WTC11 (cell line): ENCODE data around the gene ARHGEF25. TPM values are rescaled to one million over a fixed set of nuclear protein-coding genes. Genes with fewer than 3 reads are reported as not detected.

Source experiments
- ATAC-seq: fragments of 200-7000 bp; cut with Tn5 transposase; 2 replicates; pipeline ENCODE4 v1.10.0; 2021; ENCODE audit warnings: mild to moderate bottlenecking, moderate library complexity
- CTCF ChIA-PET: fragments of 300-600 bp; sonication (Branson Sonifier 250); formaldehyde crosslinking; loops from one replicate; lab custom pipeline; 2021; ENCODE audit warnings: antibody characterized with exemption; lab: Charles Lee
- POLR2A ChIA-PET: fragments of 350-600 bp; sonication (Branson Sonifier 250); formaldehyde crosslinking; loops from one replicate; lab custom pipeline; 2021; ENCODE audit warnings: antibody characterized with exemption; lab: Charles Lee
- DNase-seq: peaks from one replicate; pipeline ENCODE4 v3.0.0; 2021; ENCODE audit warnings: low spot score
- H3K27ac Mint-ChIP-seq: 2 replicates; pipeline ENCODE4 v1.8.0; 2021; ENCODE audit warnings: mixed read lengths
- H3K27me3 Mint-ChIP-seq: 2 replicates; pipeline ENCODE4 v1.8.0; 2021; ENCODE audit warnings: low read depth, mild to moderate bottlenecking, moderate library complexity, mixed read lengths
- H3K36me3 Mint-ChIP-seq: 2 replicates; pipeline ENCODE4 v1.8.0; 2021; ENCODE audit warnings: mixed read lengths
- H3K4me1 Mint-ChIP-seq: 2 replicates; pipeline ENCODE4 v1.8.0; 2022; ENCODE audit warnings: mixed read lengths
- H3K4me3 Mint-ChIP-seq: 2 replicates; pipeline ENCODE4 v1.8.0; 2021; ENCODE audit warnings: mild to moderate bottlenecking, moderate library complexity, mixed read lengths
- H3K9me3 Mint-ChIP-seq: 2 replicates; pipeline ENCODE4 v1.8.0; 2021; ENCODE audit warnings: mixed read lengths
- CTCF ChIP-seq: fragments of 200-600 bp; IDR thresholded peaks from 2 replicates; pipeline ENCODE4 v1.8.0; 2022; ENCODE audit warnings: antibody characterized with exemption
- E2F1 ChIP-seq: sonication (generic); formaldehyde crosslinking; IDR thresholded peaks from 2 replicates; pipeline ENCODE4 v1.8.0; 2022; ENCODE audit warnings: mild to moderate bottlenecking, missing genetic modification reagents
- ERG ChIP-seq: fragments of 250-450 bp; sonication (Bioruptor Pico); IDR thresholded peaks from 2 replicates; pipeline ENCODE4 v1.8.0; 2021; ENCODE audit warnings: mild to moderate bottlenecking
- ETV6 ChIP-seq: sonication (generic); formaldehyde crosslinking; IDR thresholded peaks from 2 replicates; pipeline ENCODE4 v1.8.1; 2022; ENCODE audit warnings: mild to moderate bottlenecking, missing genetic modification reagents
- GTF2I ChIP-seq: fragments of 250-450 bp; sonication (Bioruptor Pico); conservative IDR thresholded peaks from 2 replicates; pipeline ENCODE4 v1.4.0; 2021; ENCODE audit warnings: mild to moderate bottlenecking
- HMGA2 ChIP-seq: fragments of 250-450 bp; sonication (Bioruptor Pico); IDR thresholded peaks from 2 replicates; pipeline ENCODE4 v1.4.0; 2021; ENCODE audit warnings: mild to moderate bottlenecking, moderate library complexity
- KAT7 ChIP-seq: sonication (generic); formaldehyde crosslinking; IDR thresholded peaks from 2 replicates; pipeline ENCODE4 v1.8.1; 2023; ENCODE audit warnings: missing genetic modification reagents, mild to moderate bottlenecking, borderline replicate concordance
- OVOL2 ChIP-seq: fragments of 250-450 bp; sonication (Bioruptor Pico); IDR thresholded peaks from 2 replicates; pipeline ENCODE4 v1.9.0; 2021; ENCODE audit warnings: mild to moderate bottlenecking, borderline replicate concordance
- RELA ChIP-seq: sonication (generic); formaldehyde crosslinking; IDR thresholded peaks from 2 replicates; pipeline ENCODE4 v1.8.1; 2022; ENCODE audit warnings: missing genetic modification reagents, mild to moderate bottlenecking, borderline replicate concordance
- RORB ChIP-seq: fragments of 250-450 bp; sonication (Bioruptor Pico); IDR thresholded peaks from 2 replicates; pipeline ENCODE4 v1.9.0; 2021; ENCODE audit warnings: mild to moderate bottlenecking
- SP1 ChIP-seq: sonication (generic); formaldehyde crosslinking; conservative IDR thresholded peaks from 2 replicates; pipeline ENCODE4 v1.8.1; 2022; ENCODE audit warnings: missing genetic modification reagents
- TP53 ChIP-seq: sonication (generic); formaldehyde crosslinking; IDR thresholded peaks from 2 replicates; pipeline ENCODE4 v1.8.1; 2023; ENCODE audit warnings: mild to moderate bottlenecking, missing genetic modification reagents
- ZNF121 ChIP-seq: sonication (generic); formaldehyde crosslinking; IDR thresholded peaks from 2 replicates; pipeline ENCODE4 v1.8.0; 2023; ENCODE audit warnings: missing genetic modification reagents
- ZNF263 ChIP-seq: sonication (generic); formaldehyde crosslinking; IDR thresholded peaks from 2 replicates; pipeline ENCODE4 v1.8.1; 2022; ENCODE audit warnings: low read depth, mild to moderate bottlenecking, moderate library complexity, missing genetic modification reagents
- ZNF317 ChIP-seq: sonication (generic); formaldehyde crosslinking; IDR thresholded peaks from 2 replicates; pipeline ENCODE4 v1.8.1; 2023; ENCODE audit warnings: low read depth, mild to moderate bottlenecking, moderate library complexity, missing genetic modification reagents, borderline replicate concordance
- total RNA-seq: library from RNA; stranded (reverse); gene quantifications from 3 replicates; pipeline ENCODE4 v1.2.3, GENCODE V29; 2021
- TF ChIP-seq, protein P1 (sequence below): sonication (generic); formaldehyde crosslinking; IDR thresholded peaks from 2 replicates; pipeline ENCODE4 v1.8.0; 2023; ENCODE audit warnings: mild to moderate bottlenecking, missing genetic modification reagents
- TF ChIP-seq, protein P2 (sequence below): fragments of 250-450 bp; sonication (Bioruptor Pico); conservative IDR thresholded peaks from 2 replicates; pipeline ENCODE4 v1.9.0; 2021; ENCODE audit warnings: mild to moderate bottlenecking
- TF ChIP-seq, protein P3 (sequence below): sonication (generic); formaldehyde crosslinking; IDR thresholded peaks from 2 replicates; pipeline ENCODE4 v1.8.1; 2022; ENCODE audit warnings: low read depth, mild to moderate bottlenecking, moderate library complexity, missing genetic modification reagents, borderline replicate concordance
- TF ChIP-seq, protein P4 (sequence below): sonication (generic); formaldehyde crosslinking; conservative IDR thresholded peaks from 2 replicates; pipeline ENCODE4 v1.8.1; 2022; ENCODE audit warnings: mild to moderate bottlenecking, missing genetic modification reagents

Gene ARHGEF25
- total RNA-seq, 1 experiment from 2014 or later, result 11.9 TPM

DNA sequence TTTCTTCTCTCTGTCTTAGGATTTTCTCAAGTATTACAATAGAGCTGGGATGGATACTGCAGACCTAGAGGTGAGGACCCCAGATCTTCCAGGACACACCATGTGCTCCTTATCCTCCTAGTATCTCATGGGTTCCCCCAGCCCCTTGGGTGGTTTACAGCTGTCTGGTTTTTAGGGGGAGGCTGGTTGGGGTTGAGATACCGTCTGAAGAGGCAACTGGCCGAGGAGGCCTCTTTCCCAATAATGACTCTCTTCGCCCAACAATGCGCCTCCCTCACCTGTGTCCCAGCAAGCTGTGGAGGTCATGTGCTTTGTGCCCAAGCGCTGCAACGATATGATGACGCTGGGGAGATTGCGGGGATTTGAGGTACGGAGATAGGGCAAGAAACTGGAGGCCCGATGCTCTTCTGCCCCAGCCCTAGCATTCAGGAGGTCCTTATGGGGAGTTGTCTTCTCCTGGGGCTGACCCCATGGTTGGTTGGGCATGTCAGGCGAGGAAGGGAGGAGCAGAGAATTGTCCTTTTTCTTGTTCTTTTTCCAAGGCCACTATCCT lies 3.8 kb downstream of the ARHGEF25 start:
- ATAC-seq, result no peak
- no peak overlapping the region for H3K27ac Mint-ChIP-seq
- H3K9me3 Mint-ChIP-seq, result no peaks in the 10 kb centered on the region
- ChIA-PET CTCF (interaction anchor here (0.6 to 5.1 kb wide), 6 partner anchors 12 to 160 kb away, joined by 3 to 38 read pairs (median 8); partner anchors contain the start of genes B4GALNT1 and INHBE), POLR2A (interaction anchor here (0.6 kb wide), 1 partner anchor 11 kb away, joined by 3 read pairs; no protein-coding TSS in a partner anchor)
- peaks cover 27% of the 10 kb centered on the region for H3K4me1 Mint-ChIP-seq
- peaks cover 90% of the 10 kb centered on the region for H3K27me3 Mint-ChIP-seq
- peaks cover 5% of the 10 kb centered on the region for H3K36me3 Mint-ChIP-seq
- no peak overlapping the region for H3K4me3 Mint-ChIP-seq
- TF ChIP-seq RELA (no peak), HMGA2 (CRISPR knock-in tag) (no peak), KAT7 (no peak), SP1 (CRISPR knock-in tag) (no peak), CTCF (no peak), E2F1 (CRISPR knock-in tag) (no peak), ERG (CRISPR knock-in tag) (no peak), TP53 (CRISPR knock-in tag) (no peak), GTF2I (no peak), RORB (CRISPR knock-in tag) (no peak), ZNF317 (CRISPR knock-in tag) (no peak), ETV6 (CRISPR knock-in tag) (no peak), OVOL2 (CRISPR knock-in tag) (no peak), ZNF263 (CRISPR knock-in tag) (no peak), ZNF121 (CRISPR knock-in tag) (no peak)
- TF ChIP-seq, protein P1, sequence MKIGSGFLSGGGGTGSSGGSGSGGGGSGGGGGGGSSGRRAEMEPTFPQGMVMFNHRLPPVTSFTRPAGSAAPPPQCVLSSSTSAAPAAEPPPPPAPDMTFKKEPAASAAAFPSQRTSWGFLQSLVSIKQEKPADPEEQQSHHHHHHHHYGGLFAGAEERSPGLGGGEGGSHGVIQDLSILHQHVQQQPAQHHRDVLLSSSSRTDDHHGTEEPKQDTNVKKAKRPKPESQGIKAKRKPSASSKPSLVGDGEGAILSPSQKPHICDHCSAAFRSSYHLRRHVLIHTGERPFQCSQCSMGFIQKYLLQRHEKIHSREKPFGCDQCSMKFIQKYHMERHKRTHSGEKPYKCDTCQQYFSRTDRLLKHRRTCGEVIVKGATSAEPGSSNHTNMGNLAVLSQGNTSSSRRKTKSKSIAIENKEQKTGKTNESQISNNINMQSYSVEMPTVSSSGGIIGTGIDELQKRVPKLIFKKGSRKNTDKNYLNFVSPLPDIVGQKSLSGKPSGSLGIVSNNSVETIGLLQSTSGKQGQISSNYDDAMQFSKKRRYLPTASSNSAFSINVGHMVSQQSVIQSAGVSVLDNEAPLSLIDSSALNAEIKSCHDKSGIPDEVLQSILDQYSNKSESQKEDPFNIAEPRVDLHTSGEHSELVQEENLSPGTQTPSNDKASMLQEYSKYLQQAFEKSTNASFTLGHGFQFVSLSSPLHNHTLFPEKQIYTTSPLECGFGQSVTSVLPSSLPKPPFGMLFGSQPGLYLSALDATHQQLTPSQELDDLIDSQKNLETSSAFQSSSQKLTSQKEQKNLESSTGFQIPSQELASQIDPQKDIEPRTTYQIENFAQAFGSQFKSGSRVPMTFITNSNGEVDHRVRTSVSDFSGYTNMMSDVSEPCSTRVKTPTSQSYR (CRISPR knock-in tag), result no peak
- TF ChIP-seq, protein P2, sequence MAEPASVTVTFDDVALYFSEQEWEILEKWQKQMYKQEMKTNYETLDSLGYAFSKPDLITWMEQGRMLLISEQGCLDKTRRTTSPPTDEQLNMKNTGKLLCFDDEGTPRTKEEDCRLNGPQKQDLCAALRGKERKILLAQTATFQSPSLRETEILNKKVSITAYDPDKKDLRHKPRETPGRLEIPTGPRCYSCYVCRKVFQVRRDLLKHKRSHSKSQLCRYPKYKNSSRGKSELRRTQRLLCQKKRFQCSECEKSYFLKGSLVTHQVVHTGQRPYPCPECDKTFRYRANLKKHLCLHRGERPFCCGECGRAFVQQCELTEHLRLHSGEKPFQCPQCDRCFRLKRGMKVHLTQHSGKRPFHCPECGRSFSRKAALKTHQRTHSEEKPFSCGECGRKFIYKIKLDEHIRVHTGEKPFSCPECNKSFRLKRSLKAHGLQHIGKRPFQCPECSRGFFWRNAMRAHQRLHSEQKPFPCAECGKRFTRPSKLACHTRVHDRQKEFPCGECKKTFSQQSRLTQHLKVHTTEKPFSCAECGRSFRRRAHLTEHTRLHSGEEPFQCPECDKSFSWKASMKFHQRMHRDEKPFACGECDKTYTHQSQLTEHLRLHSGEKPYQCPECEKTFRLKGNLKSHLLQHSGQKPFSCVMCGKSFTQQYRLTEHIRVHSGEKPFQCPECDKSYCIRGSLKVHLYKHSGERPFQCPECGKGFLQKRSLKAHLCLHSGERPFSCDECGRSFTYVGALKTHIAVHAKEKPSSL (CRISPR knock-in tag), result no peak
- TF ChIP-seq, protein P3, sequence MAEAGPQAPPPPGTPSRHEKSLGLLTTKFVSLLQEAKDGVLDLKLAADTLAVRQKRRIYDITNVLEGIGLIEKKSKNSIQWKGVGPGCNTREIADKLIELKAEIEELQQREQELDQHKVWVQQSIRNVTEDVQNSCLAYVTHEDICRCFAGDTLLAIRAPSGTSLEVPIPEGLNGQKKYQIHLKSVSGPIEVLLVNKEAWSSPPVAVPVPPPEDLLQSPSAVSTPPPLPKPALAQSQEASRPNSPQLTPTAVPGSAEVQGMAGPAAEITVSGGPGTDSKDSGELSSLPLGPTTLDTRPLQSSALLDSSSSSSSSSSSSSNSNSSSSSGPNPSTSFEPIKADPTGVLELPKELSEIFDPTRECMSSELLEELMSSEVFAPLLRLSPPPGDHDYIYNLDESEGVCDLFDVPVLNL (CRISPR knock-in tag), result no peak
- TF ChIP-seq, protein P4, sequence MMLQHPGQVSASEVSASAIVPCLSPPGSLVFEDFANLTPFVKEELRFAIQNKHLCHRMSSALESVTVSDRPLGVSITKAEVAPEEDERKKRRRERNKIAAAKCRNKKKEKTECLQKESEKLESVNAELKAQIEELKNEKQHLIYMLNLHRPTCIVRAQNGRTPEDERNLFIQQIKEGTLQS, result no peak
- no peak for DNase-seq
